ENCODE results near the gene BCAR1. TPM values are rescaled to one million over a fixed set of nuclear protein-coding genes. Genes with fewer than 3 reads are reported as not detected.
"Not testable (repeated sequence)": the region's sequence is repeated elsewhere in the genome, so short reads cannot be mapped to it uniquely, and the experiment has no call there.

The BCAR1 gene
- total and polyA plus RNA-seq, 2 experiments from 2014 or later, result 37.9 to 140 TPM

DNA sequence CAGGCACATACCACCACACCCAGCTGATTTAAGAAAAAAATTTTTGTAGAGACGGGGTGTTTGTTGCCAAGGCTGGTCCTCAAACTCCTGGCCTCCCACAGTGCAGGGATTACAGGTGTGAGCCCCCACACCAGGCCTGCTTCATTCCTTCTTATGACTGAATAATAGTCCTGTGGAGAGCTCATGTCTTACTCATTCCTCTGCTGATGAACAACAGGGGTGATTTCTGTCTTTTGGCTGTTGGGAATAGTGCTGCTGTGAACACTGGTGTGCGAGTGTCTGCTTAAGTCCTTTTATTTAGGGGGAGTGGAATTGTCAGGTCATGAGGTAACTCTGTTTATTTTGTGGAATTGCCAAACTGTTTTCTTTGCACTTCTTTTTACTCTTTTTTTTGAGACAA, 35.3 kb downstream of the BCAR1 start:
- TF ChIP-seq ZNF462 (CRISPR knock-in tag; IDR thresholded peaks at IDR 0.05), result no peak
- Mint-ChIP-seq H3K9me3 (no peaks in the 10 kb centered on the region; the same call in 2 of the 3 replicates), H3K36me3 (ENCODE audit: low read depth) (no peaks in the 10 kb centered on the region), H3K27ac (no peak overlapping the region), H3K4me1 (0 out of 3 replicates have a peak, but pooled peaks cover 3% of the 10 kb centered on the region), H3K27me3 (ENCODE audit: insufficient read depth, low read depth, poor library complexity) (peaks cover 4% of the 10 kb centered on the region), H3K4me3 (no peak overlapping the region)
- Histone ChIP-seq H3F3A (replicated peaks; ENCODE audit: low read depth) (no peaks in the 10 kb centered on the region), H3K9me2 (ENCODE audit: insufficient read depth) (no peaks in the 10 kb centered on the region), H3K4me3 (no peak overlapping the region), H3K79me2 (replicated peaks; ENCODE audit: insufficient read depth) (no peaks in the 10 kb centered on the region), H2AFZ (no peak overlapping the region), H3K4me2 (no peak overlapping the region), H3K27ac (ENCODE audit: low read depth) (no peak overlapping the region), H3K4me1 (ENCODE audit: insufficient read depth) (no peaks in the 10 kb centered on the region), H4K20me1 (replicated peaks; ENCODE audit: insufficient read depth) (no peaks in the 10 kb centered on the region), H3K36me3 (ENCODE audit: insufficient read depth) (no peaks in the 10 kb centered on the region), H3K27me3 (ENCODE audit: insufficient read depth) (no peaks in the 10 kb centered on the region)
- no peak for DNase-seq (ENCODE audit: low spot score)
- no peak for ATAC-seq

DNA sequence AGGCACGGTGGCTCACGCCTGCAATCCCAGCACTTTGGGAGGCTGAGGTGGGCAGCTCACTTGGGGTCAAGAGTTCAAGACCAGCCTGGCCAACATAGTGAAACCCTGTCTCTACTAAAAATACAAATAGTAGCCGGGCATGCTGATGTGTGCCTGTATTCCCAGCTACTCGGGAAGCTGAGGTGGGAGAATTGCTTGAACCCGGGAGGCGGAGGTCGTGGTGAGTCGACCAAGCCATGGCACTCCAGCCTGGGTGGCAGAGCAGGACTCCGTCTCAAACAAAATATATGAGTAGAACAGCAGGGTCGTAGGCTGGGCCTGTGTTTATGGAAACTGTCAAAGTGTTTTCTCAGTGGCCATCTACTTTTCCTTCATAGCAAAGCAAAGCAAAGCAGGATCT, 40.1 kb downstream of the BCAR1 start:
- not testable (repeated sequence) for H3K4me3 ChIP-seq; H4K20me1 ChIP-seq (replicated peaks; ENCODE audit: insufficient read depth); H3K9me2 ChIP-seq (ENCODE audit: insufficient read depth); H3K9me3 Mint-ChIP-seq; H3K27ac Mint-ChIP-seq; H3K4me3 Mint-ChIP-seq; H3K4me1 ChIP-seq (ENCODE audit: insufficient read depth); H3K79me2 ChIP-seq (replicated peaks; ENCODE audit: insufficient read depth); H3K27me3 ChIP-seq (ENCODE audit: insufficient read depth); H3K4me1 Mint-ChIP-seq; H3F3A ChIP-seq (replicated peaks; ENCODE audit: low read depth); H3K27ac ChIP-seq (ENCODE audit: low read depth); H3K36me3 Mint-ChIP-seq (ENCODE audit: low read depth); ATAC-seq; H3K27me3 Mint-ChIP-seq (ENCODE audit: insufficient read depth, low read depth, poor library complexity); H2AFZ ChIP-seq; DNase-seq (ENCODE audit: low spot score); H3K4me2 ChIP-seq; H3K36me3 ChIP-seq (ENCODE audit: insufficient read depth)
